HG03469 (cell line): ENCODE data around the gene FAM107A.

Experiments used
- ATAC-seq: cut with Tn5 transposase; IDR thresholded peaks from one replicate; pipeline ENCODE4 v1.9.1; 2021; ENCODE audit warnings: mild to moderate bottlenecking, moderate library complexity, moderate number of reproducible peaks; ENCODE audit not compliant: unreplicated experiment

The FAM107A gene

GRCh38 chr3:58520403-58521335 is 56.5 kb downstream of the FAM107A start:
- no peak for ATAC-seq

GRCh38 chr3:58519668-58520402 is 57.4 kb downstream of the FAM107A start:
- no peak for ATAC-seq

GRCh38 chr3:58518291-58518789 is 58.9 kb downstream of the FAM107A start:
- no peak for ATAC-seq

- ATAC-seq = no peak
These were observed 62.8 kb downstream of the FAM107A start for GRCh38 chr3:58514405-58514804.
